Esophagus muscularis mucosa (tissue), 3 donors: Measurements from ENCODE around the gene TIAL1.
"Not testable (repeated sequence)": the region's sequence is repeated elsewhere in the genome, so short reads cannot be mapped to it uniquely, and the experiment has no call there.

Experiments used
- CTCF ChIP-seq, 3 experiments: fragments of 200-600 bp in 2 of 3; fragments of 450-650 bp in 1 of 3; sonication (generic) in 2 of 3; IDR thresholded peaks; one replicate each; pipeline ENCODE4 v1.5.1; 2017 to 2019; ENCODE audit warnings: antibody characterized with exemption in 3 of 3, mild to moderate bottlenecking in 2 of 3, moderate library complexity in 1 of 3
- EP300 ChIP-seq: sonication (generic); formaldehyde crosslinking; IDR thresholded peaks from one replicate; pipeline ENCODE4 v1.6.1; 2017; ENCODE audit warnings: antibody characterized with exemption

- not testable (repeated sequence) for TF ChIP-seq CTCF (IDR thresholded peaks at IDR 0.05); EP300
Observed at GRCh38 chr10:119528663-119529237, 68.0 kb downstream of the TIAL1 start.
